Liver (tissue), 9 donors: ENCODE measurements around the gene RAPGEF4. TPM values are rescaled to one million over a fixed set of nuclear protein-coding genes. Genes with fewer than 3 reads are reported as not detected.

Experiments
- DNase-seq: peaks from one replicate; pipeline ENCODE4 v3.0.0-alpha.2; 2017; ENCODE audit warnings: low spot score
- H3K27ac ChIP-seq, 2 donors: one replicate each; pipeline ENCODE4 v1.7.0; 2013; ENCODE audit warnings: inconsistent platforms in 2 of 2, low read length in 2 of 2, control low read depth in 1 of 2, low read depth in 1 of 2, mild to moderate bottlenecking in 1 of 2
- H3K27me3 ChIP-seq, 4 donors: one replicate each; pipeline versions ENCODE4 v1.6.1 to v1.7.0; 2013; ENCODE audit warnings: low read length in 3 of 4, inconsistent platforms in 1 of 4, mild to moderate bottlenecking in 1 of 4, moderate library complexity in 1 of 4; ENCODE audit not compliant: control insufficient read depth in 4 of 4, insufficient read depth in 4 of 4
- H3K36me3 ChIP-seq, 4 donors: one replicate each; pipeline versions ENCODE4 v1.6.1 to v1.7.0; 2013; ENCODE audit warnings: low read length in 3 of 4, mild to moderate bottlenecking in 3 of 4, low read depth in 1 of 4, moderate library complexity in 1 of 4; ENCODE audit not compliant: control insufficient read depth in 4 of 4, insufficient read depth in 3 of 4
- H3K4me1 ChIP-seq, 4 donors: one replicate each; pipeline versions ENCODE4 v1.6.1 to v1.7.0; 2013; ENCODE audit warnings: low read length in 3 of 4, mild to moderate bottlenecking in 3 of 4, moderate library complexity in 1 of 4; ENCODE audit not compliant: control insufficient read depth in 4 of 4, insufficient read depth in 4 of 4
- H3K4me3 ChIP-seq, 3 donors: one replicate each; pipeline versions ENCODE4 v1.6.1 to v1.7.0; 2013; ENCODE audit warnings: low read length in 3 of 3, control low read depth in 1 of 3, low read depth in 1 of 3, mild to moderate bottlenecking in 1 of 3
- H3K9ac ChIP-seq, 2 donors: one replicate each; pipeline ENCODE4 v1.7.0; 2013; ENCODE audit warnings: low read length in 2 of 2, mild to moderate bottlenecking in 2 of 2, moderate library complexity in 2 of 2, control low read depth in 1 of 2, low read depth in 1 of 2
- H3K9me3 ChIP-seq, 4 donors: one replicate each; pipeline versions ENCODE4 v1.6.1 to v1.7.0; 2013; ENCODE audit warnings: low read length in 3 of 4; ENCODE audit not compliant: control insufficient read depth in 4 of 4
- ATF3 ChIP-seq: IDR thresholded peaks from 2 replicates; pipeline ENCODE4 v1.6.1; 2016; ENCODE audit warnings: antibody characterized with exemption
- EGR1 ChIP-seq, 2 donors: IDR thresholded peaks; 2 replicates each; pipeline ENCODE4 v1.6.1; 2016 to 2018; ENCODE audit warnings: antibody characterized with exemption in 2 of 2, low read depth in 2 of 2
- FOXA1 ChIP-seq: IDR thresholded peaks from 2 replicates; pipeline ENCODE4 v1.6.1; 2016; ENCODE audit warnings: antibody characterized with exemption
- GABPA ChIP-seq, 2 donors: IDR thresholded peaks in 1 of 2; conservative IDR thresholded peaks in 1 of 2; 2 replicates each; pipeline ENCODE4 v1.6.1; 2016; ENCODE audit warnings: antibody characterized with exemption in 2 of 2, mild to moderate bottlenecking in 1 of 2, moderate library complexity in 1 of 2
- HNF4A ChIP-seq, 2 donors: conservative IDR thresholded peaks; 2 replicates each; pipeline ENCODE4 v1.6.1; 2016; ENCODE audit warnings: antibody characterized with exemption in 2 of 2, mild to moderate bottlenecking in 2 of 2
- HNF4G ChIP-seq: IDR thresholded peaks from 2 replicates; pipeline ENCODE4 v1.6.1; 2016; ENCODE audit warnings: antibody characterized with exemption
- JUND ChIP-seq, 2 donors: IDR thresholded peaks; 2 replicates each; pipeline ENCODE4 v1.6.1; 2016; ENCODE audit warnings: antibody characterized with exemption in 2 of 2
- NR2F2 ChIP-seq: IDR thresholded peaks from 2 replicates; pipeline ENCODE4 v1.6.1; 2016; ENCODE audit warnings: antibody characterized with exemption
- RAD21 ChIP-seq, 2 donors: IDR thresholded peaks; 2 replicates each; pipeline ENCODE4 v1.6.1; 2016; ENCODE audit warnings: antibody characterized with exemption in 2 of 2, mild to moderate bottlenecking in 2 of 2
- REST ChIP-seq: IDR thresholded peaks from 2 replicates; pipeline ENCODE4 v1.6.1; 2016; ENCODE audit warnings: antibody characterized with exemption, mild to moderate bottlenecking
- RXRA ChIP-seq, 2 donors: IDR thresholded peaks; 2 replicates each; pipeline ENCODE4 v1.6.1; 2017 to 2018; ENCODE audit warnings: antibody characterized with exemption in 2 of 2, mild to moderate bottlenecking in 1 of 2
- SP1 ChIP-seq: IDR thresholded peaks from 2 replicates; pipeline ENCODE4 v1.6.1; 2018; ENCODE audit warnings: antibody characterized with exemption, mild to moderate bottlenecking
- TAF1 ChIP-seq: conservative IDR thresholded peaks from 2 replicates; pipeline ENCODE4 v1.6.1; 2016; ENCODE audit warnings: antibody characterized with exemption, mild to moderate bottlenecking
- YY1 ChIP-seq: IDR thresholded peaks from 2 replicates; pipeline ENCODE4 v1.6.1; 2016; ENCODE audit warnings: antibody characterized with exemption, mild to moderate bottlenecking
- ZBTB33 ChIP-seq: IDR thresholded peaks from 2 replicates; pipeline ENCODE4 v1.6.1; 2016; ENCODE audit warnings: antibody characterized with exemption
- WGBS: extraction: QIAGEN DNeasy Blood & Tissue Kit; methylation state at CpG from one replicate; pipeline ENCODE4 v1.1.7; 2013; 5-methylcytosine and 5-hydroxymethylcytosine counted together
- polyA plus RNA-seq, 2 donors: library from polyadenylated mRNA; stranded (reverse) in 1 of 2; unstranded in 1 of 2; fragments of 200-250 nt in 1 of 2; fragments of >200 nt in 1 of 2; fragmentation: Nextera tagmentation in 1 of 2; extraction: Ambion mirVana in 1 of 2; gene quantifications; one replicate each; pipeline versions ENCODE4 v1.2.1 to v1.2.3, GENCODE V29; 2013 to 2015
- total RNA-seq, 2 donors: library from RNA; depleted of rRNA; stranded (reverse); fragments of >200 nt; gene quantifications; one replicate each; pipeline ENCODE4 v1.2.3, GENCODE V29; 2014
- TF ChIP-seq, protein P1 (sequence below): fragments of 150-350 bp; IDR thresholded peaks from 2 replicates; pipeline ENCODE4 v1.5.1; 2017; ENCODE audit warnings: improper control_type of control experiment, low read depth, low read length; ENCODE audit not compliant: missing input control
- TF ChIP-seq, protein P2 (sequence below): IDR thresholded peaks from 2 replicates; pipeline ENCODE4 v1.6.1; 2016; ENCODE audit warnings: antibody characterized with exemption
- donor health status: healthy.
- donor health status: healthy.
- donor health status: healthy.
- donor health status: healthy.
- donor health status: healthy.

Gene RAPGEF4
- total and polyA plus RNA-seq, 4 donors, result 1.5 to 18.2 (median 8.3) TPM

GRCh38 chr2:172861098-172861497 lies 125.5 kb downstream of the RAPGEF4 start:
- WGBS, result 69% methylated on average over 5 of the region's 5 CpGs
- TF ChIP-seq HNF4G (no peak), ZBTB33 (no peak), TAF1 (no peak), EGR1 (IDR thresholded peaks at IDR 0.05; ENCODE audit: low read depth in 2 of 2) (no peak)
- TF ChIP-seq, protein P1, sequence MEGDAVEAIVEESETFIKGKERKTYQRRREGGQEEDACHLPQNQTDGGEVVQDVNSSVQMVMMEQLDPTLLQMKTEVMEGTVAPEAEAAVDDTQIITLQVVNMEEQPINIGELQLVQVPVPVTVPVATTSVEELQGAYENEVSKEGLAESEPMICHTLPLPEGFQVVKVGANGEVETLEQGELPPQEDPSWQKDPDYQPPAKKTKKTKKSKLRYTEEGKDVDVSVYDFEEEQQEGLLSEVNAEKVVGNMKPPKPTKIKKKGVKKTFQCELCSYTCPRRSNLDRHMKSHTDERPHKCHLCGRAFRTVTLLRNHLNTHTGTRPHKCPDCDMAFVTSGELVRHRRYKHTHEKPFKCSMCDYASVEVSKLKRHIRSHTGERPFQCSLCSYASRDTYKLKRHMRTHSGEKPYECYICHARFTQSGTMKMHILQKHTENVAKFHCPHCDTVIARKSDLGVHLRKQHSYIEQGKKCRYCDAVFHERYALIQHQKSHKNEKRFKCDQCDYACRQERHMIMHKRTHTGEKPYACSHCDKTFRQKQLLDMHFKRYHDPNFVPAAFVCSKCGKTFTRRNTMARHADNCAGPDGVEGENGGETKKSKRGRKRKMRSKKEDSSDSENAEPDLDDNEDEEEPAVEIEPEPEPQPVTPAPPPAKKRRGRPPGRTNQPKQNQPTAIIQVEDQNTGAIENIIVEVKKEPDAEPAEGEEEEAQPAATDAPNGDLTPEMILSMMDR, result no peak
- no peak overlapping the region for H3K27ac ChIP-seq
- H3K36me3 ChIP-seq, result no peaks in the 10 kb centered on the region
- H3K4me1 ChIP-seq, result no peaks in the 10 kb centered on the region
- H3K27me3 ChIP-seq, result no peaks in the 10 kb centered on the region
- no peak overlapping the region for H3K9ac ChIP-seq
- no peaks in the 10 kb centered on the region for H3K9me3 ChIP-seq
- DNase-seq, result no peak
- H3K4me3 ChIP-seq, result no peak overlapping the region

DNA sequence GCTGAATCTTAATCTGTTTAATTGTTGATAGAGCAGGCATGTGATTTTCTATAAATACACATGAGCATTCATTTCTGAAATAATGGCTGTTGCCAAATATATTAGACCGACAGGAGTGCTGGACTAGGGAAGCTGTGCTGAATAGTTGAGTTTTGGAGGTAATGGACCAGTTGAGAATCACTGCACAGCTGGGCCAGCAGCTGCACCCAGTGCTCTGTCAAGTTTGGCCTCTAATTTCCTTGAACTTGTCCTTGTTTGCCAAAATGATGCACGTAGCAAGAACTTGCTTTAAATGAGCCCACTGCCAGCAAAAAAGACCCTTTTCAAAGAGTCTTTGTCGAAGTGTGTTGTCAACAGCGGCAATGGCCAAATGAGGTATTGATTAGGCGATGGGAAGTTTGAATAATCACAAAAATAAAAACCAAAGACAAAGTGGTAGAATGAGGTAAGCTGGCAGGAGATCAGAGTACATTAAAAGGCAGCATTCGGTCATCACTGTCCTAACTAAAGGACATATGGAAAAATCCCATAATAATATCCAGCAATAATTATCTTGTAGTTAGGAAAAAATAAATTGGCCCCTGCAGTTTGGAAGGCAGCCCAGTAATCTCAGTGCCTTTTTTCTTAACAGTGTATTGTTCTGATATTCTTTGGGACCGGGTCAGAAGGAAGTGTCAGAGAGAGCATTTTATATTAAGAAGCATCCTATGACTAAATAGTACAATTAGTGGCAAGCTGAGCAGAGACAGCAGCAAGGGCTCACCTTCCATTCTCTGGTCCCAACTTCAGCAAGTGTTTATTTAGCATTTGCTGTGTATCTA lies 126.2 kb downstream of the RAPGEF4 start:
- Histone ChIP-seq H3K4me3 (no peak overlapping the region), H3K9ac (no peak overlapping the region), H3K27me3 (no peaks in the 10 kb centered on the region), H3K9me3 (no peaks in the 10 kb centered on the region), H3K4me1 (no peaks in the 10 kb centered on the region), H3K27ac (no peak overlapping the region), H3K36me3 (no peaks in the 10 kb centered on the region)
- 76% methylated on average over 7 of the region's 7 CpGs for WGBS
- TF ChIP-seq SP1 (no peak), HNF4A (conservative IDR thresholded peaks at IDR 0.05) (no peak), FOXA1 (no peak), TAF1 (no peak), JUND (IDR thresholded peaks at IDR 0.05) (no peak), YY1 (no peak), RAD21 (IDR thresholded peaks at IDR 0.05) (no peak), NR2F2 (no peak), ZBTB33 (no peak), ATF3 (no peak), RXRA (IDR thresholded peaks at IDR 0.05) (no peak), GABPA (IDR thresholded peaks at IDR 0.05 in 1 of 2, conservative IDR thresholded peaks at IDR 0.05 in 1 of 2) (no peak), REST (no peak), HNF4G (no peak)
- TF ChIP-seq, protein P1, result no peak
- TF ChIP-seq, protein P2, sequence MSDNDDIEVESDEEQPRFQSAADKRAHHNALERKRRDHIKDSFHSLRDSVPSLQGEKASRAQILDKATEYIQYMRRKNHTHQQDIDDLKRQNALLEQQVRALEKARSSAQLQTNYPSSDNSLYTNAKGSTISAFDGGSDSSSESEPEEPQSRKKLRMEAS, result no peak
- DNase-seq, result no peak
